NCI-H1417 treated with DMSO at 0.1 percent for 48 hours (cell line): ENCODE measurements around the gene STAT4.

Source experiments
- DNase-seq: peaks from one replicate; lab custom pipeline; 2025; lab: John Stamatoyannopoulos, UW

STAT4 gene, protein sequence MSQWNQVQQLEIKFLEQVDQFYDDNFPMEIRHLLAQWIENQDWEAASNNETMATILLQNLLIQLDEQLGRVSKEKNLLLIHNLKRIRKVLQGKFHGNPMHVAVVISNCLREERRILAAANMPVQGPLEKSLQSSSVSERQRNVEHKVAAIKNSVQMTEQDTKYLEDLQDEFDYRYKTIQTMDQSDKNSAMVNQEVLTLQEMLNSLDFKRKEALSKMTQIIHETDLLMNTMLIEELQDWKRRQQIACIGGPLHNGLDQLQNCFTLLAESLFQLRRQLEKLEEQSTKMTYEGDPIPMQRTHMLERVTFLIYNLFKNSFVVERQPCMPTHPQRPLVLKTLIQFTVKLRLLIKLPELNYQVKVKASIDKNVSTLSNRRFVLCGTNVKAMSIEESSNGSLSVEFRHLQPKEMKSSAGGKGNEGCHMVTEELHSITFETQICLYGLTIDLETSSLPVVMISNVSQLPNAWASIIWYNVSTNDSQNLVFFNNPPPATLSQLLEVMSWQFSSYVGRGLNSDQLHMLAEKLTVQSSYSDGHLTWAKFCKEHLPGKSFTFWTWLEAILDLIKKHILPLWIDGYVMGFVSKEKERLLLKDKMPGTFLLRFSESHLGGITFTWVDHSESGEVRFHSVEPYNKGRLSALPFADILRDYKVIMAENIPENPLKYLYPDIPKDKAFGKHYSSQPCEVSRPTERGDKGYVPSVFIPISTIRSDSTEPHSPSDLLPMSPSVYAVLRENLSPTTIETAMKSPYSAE

DNA sequence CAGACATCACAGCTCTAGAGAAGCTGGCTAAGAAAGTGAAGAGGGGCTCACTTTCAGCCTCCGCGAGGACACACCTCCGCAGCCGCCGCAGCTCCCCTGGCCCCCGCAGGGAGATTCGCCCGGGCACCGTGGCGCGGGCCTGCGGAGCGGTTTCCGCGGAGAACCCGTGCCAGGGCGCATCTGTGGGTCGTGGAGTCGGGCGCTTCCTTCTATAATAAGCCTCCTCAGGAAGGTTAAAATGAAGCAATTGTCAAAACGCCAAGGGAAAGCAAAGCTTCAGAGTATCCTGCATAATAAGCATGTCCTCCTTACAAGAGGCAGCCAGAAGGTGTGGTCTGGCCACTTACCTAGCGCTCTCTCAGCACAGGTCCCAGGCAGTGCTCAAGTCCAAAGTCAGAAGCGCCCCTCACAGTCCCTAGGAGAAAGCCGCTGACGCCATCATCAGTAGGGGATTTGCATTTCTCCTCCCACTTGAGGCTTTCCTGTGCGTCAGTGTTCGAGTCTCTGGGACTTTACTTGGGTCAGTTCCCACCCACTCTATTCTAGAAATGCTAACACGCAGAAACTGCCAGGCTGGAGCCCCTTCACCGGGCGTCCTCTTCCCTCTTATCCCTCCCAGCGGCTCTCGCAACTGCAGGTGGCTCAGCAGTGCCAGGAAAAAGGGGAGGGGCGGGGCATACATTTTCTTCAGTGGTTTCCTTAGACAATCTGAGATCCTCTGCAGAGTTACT, at the start of gene STAT4:
Gene STAT4 (minus strand): TSS at position 395 of the 731 bp plus-strand sequence. CDS start 2,791 bp downstream, outside the sequence.
- no peak for DNase-seq

- DNase-seq = no peak
Observed at GRCh38 chr2:191199929-191200512, 49.2 kb upstream of the STAT4 start.

GRCh38 chr2:191198271-191198670, 47.5 kb upstream of the STAT4 start:
- no peak for DNase-seq

DNA sequence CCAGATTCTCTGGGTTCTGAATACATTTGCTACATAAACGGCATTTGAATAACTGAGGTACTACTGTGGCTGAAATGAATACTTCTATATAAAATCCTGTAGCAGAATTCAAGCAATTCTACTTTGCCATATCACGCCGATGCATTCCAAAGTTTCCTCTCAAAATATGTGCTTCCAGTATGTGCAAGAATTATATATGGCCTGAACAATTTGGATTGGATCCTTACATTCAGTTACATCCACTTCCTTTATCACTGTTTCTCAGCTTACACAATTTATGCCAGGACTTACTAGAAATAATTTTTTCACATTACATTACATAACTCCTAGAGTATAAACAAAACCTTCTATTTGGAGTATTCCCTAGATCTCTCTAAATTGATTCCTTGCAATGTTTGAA, 46.3 kb upstream of the STAT4 start:
- no peak for DNase-seq

DNA sequence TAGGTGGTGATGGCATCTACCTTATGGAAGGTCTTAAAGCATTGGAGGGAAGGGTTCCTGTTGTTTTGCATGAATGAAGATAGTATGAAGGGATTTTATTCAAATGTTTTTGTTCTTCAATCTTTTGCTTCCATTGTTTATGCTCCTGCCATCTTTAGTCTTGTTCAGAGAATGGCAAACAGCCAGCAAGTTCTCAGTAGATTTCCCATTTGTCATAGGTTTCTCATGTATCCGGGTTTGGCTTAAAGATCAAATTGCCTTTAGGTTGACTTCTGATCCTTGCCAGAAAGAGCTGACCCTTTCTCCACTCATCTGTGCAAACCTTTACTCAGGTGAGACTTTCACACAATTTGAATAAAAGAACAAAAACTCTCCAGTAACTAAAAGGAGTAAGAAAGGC, 44.2 kb upstream of the STAT4 start:
- no peak for DNase-seq

DNA sequence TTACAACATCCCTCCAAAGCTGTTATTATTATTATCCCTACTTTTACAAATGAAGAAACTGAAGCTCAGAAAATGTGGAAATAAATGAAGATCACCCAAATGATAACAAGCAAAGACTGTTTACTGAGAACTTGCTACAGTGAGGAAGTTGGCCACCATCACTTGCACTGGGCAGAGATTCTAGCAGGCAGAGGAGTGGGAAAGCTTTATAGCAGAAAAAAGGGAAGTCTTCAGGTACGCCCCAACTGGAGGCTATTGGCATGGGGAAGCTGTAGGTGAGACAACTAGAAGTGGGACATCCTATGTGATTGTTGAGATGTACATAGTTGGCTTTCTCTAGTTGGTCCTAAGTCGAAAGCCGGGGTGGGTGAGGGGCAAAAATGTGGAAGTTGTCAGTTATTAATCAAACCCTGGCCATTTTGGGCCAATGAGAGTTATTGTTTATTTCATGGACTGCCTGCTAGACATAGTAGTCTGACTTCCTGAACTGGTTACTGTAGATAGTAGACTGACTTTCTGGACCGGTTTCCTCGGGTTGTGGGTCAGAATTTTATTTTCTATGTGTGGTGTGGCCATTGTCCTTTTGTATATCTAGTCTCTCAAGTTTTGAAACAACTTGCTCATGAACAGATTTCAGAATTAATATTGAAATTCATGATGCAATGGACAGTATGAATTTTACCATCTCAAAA, 40.2 kb upstream of the STAT4 start:
- no peak for DNase-seq

- DNase-seq = peak; percentile 44
Observed at GRCh38 chr2:191190435-191190834, 39.6 kb upstream of the STAT4 start.

DNA sequence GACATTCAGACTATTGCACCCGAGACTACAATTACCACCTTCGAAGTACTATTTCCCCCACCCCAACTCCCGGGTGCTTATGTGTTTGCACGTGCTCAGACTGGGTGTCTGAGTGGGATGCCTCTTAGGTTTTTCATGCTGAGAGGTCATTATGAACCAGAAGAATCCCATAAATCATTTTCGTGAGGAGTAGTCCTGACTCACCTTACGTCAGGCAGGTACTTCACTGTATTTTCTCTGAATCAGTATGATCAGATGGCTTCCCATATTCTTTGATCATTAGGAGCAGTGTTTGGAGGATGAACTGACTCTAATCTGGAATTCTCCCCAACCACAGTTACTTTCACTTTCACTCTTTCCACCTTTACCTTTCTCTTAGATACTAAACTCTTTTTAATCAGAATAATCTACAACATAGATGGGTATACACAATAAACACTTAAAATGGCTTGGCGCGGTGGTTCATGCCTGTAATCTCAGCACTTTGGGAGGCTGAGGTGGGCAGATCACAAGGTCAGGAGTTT, 38.4 kb upstream of the STAT4 start:
- DNase-seq = peak; percentile 10

DNA sequence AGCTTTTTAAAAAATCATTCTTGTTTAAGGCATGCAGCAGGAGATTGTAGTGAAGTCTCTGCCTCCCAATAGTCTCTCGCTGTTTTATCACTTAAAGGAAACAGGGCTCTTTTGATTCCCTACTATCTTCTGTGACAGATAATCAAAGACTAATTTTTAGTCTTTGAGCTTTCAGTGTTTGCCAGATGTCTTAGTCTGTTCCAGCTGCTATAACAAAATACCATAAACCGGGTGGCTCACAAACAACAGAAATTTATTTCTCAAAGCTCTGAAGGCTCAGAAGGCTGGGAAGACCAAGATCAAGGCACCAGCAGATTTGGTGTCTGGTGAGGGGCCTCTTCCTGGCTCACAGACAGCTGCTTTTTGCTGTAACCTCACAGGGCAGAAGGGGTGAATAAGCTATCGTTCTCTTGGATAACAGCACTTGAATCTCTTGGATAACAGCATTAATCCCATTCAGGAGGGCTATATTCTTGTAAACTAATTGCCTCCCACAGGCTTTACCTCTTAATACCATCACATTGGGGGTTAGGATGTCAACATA, 37.8 kb upstream of the STAT4 start:
- no peak for DNase-seq

GRCh38 chr2:191187105-191187829, 36.5 kb upstream of the STAT4 start:
- no peak for DNase-seq

GRCh38 chr2:191184457-191184856, 33.7 kb upstream of the STAT4 start:
- DNase-seq = no peak

DNA sequence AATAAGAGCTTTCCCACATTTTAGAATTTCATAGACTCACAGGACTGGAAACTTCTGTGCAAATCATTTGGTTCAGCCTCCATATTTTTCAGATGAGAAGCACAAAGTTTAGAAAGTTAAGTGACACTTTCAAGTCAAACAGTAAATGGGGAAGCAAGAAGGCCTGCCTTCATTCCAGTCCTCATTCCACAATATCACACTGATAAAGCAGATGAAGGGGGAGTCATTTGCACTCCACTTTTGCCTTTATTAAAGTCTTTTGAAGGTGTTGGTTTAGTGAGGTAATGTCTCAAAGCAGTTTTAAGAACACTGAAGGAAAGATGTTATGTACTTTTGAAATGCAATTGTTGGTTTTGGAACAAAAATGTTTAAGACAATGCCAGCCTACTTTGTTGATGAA, 32.7 kb upstream of the STAT4 start:
- DNase-seq = no peak

GRCh38 chr2:191183081-191183480, 32.3 kb upstream of the STAT4 start:
- DNase-seq = no peak

DNA sequence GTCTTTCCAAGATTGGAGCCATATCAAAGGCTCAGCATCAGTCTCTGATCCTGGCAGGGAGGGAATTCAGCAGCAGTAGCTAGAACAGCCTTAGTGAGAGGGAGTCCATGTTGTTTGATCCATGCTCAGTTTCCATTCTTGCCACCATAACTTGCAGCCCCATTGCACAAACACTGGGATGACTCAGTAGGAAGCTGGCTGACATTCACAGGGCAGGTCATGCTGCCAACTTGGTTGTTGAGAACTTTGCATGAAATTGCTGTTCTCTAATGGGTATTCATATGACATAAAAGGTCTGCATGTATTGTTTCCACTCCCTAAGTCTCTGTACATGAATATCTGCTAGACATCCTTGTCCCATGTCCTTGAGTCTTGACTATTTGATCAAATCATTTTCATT, 29.9 kb upstream of the STAT4 start:
- no peak for DNase-seq

DNA sequence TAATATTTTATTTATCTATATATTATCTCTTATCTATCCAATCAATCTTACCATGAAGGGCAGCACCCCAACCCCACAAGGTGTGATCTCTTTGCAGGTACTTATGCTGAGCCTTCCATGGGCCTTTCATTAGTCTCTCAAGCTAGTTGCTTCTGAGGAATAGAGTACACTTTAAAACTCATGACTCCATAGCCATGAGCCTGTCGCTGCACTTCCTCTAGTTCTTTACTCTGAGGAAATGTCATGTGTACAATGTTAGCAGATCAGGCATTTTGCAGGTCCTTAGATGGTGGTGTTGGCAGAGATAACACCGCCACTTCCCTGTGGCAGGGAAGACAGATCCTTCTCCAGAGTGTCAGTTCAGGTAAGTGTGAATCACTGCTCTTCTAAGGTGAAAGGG, 29.5 kb upstream of the STAT4 start:
- no peak for DNase-seq

- no peak for DNase-seq
Observed at GRCh38 chr2:191178806-191179514, 28.2 kb upstream of the STAT4 start.

DNA sequence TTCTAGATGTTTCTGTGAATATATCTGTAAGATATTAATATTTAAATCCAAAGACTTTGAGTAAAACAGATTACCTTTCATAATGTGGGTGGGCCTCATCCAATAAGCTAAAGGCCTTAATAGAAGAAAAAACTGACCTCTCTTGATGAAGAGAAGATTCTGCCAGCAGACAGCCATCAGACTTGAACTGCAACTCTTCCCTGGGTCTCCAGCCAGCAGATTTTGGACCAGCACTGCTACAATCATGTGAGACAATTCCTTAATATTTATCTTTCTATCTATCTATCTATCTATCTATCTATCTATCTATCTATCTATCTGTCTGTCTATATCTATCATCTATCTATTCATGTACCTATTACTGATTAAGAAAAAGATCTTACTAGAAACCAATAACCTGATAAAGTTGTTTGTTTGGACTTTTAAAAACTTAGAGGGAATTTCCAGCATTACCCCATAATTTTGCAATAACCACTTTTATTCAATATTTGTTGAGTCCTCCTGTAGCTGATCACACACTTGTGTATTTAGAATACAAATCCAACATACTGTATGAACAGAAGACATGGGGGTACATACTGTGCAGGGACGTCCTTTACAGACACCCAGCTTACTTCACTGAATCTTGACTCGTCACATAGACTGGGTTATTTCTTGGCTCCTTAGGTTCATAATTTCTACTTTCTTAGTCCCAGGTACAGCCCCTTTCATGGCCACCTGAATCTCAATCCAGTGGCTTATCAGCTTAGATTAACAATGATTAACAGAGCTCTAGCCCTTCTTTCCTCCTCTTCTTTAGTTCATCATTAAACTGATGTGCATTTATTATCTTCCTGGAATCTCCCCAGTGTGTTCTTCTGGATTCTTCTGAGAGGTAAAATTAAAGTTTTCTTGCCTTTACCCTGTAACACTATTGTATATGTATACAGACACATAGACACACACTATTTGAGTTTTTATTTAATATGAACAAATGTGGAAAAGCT, 27.2 kb upstream of the STAT4 start:
- DNase-seq = no peak

- no peak for DNase-seq
Observed at GRCh38 chr2:191176801-191177438, 26.1 kb upstream of the STAT4 start.
